GM19351 (cell line): Measurements from ENCODE around the gene MAN1C1.

ENCODE experiments used
- ATAC-seq: cut with Tn5 transposase; IDR thresholded peaks from one replicate; pipeline ENCODE4 v1.9.1; 2021; ENCODE audit warnings: mild to moderate bottlenecking, moderate library complexity; ENCODE audit not compliant: unreplicated experiment

Gene MAN1C1

GRCh38 chr1:25821630-25822091, 205.1 kb downstream of the MAN1C1 start:
- no peak for ATAC-seq

- ATAC-seq, result no peak
Measured at GRCh38 chr1:25825605-25826004, 209.0 kb downstream of the MAN1C1 start.

GRCh38 chr1:25826571-25826970, 210.0 kb downstream of the MAN1C1 start:
- ATAC-seq, result no peak

- no peak for ATAC-seq
Measured at GRCh38 chr1:25828491-25828890, 211.9 kb downstream of the MAN1C1 start.

- no peak for ATAC-seq
Measured at GRCh38 chr1:25829046-25829445, 212.5 kb downstream of the MAN1C1 start.

- no peak for ATAC-seq
Measured at GRCh38 chr1:25831569-25832196, 215.1 kb downstream of the MAN1C1 start.

GRCh38 chr1:25832336-25833037, 215.9 kb downstream of the MAN1C1 start:
- no peak for ATAC-seq

GRCh38 chr1:25833158-25833557, 216.6 kb downstream of the MAN1C1 start:
- no peak for ATAC-seq
